CMK (cell line): ENCODE data around the gene DUSP28.
"Not testable (repeated sequence)": the region's sequence is repeated elsewhere in the genome, so short reads cannot be mapped to it uniquely, and the experiment has no call there.

Experiments used
- DNase-seq: peaks from one replicate; pipeline ENCODE4 v3.0.0-alpha.2; 2010; ENCODE audit warnings: low read depth

DUSP28 gene

GRCh38 chr2:240527153-240527750, 32.9 kb upstream of the DUSP28 start:
- no peak for DNase-seq

- no peak for DNase-seq
Measured at GRCh38 chr2:240528406-240529040, 31.6 kb upstream of the DUSP28 start.

- no peak for DNase-seq
Measured at GRCh38 chr2:240529344-240529999, 30.7 kb upstream of the DUSP28 start.

GRCh38 chr2:240530181-240530580, 30.0 kb upstream of the DUSP28 start:
- no peak for DNase-seq

GRCh38 chr2:240531038-240531437, 29.1 kb upstream of the DUSP28 start:
- DNase-seq = no peak

GRCh38 chr2:240532031-240532775, 28.0 kb upstream of the DUSP28 start:
- no peak for DNase-seq

- no peak for DNase-seq
Measured at GRCh38 chr2:240538031-240538780, 22.0 kb upstream of the DUSP28 start.

- DNase-seq = not testable (repeated sequence)
Measured at GRCh38 chr2:240539101-240539500, 21.1 kb upstream of the DUSP28 start.

GRCh38 chr2:240539906-240540305, 20.3 kb upstream of the DUSP28 start:
- no peak for DNase-seq

GRCh38 chr2:240551288-240551687, 8.9 kb upstream of the DUSP28 start:
- DNase-seq = no peak

GRCh38 chr2:240551811-240552210, 8.3 kb upstream of the DUSP28 start:
- no peak for DNase-seq

- DNase-seq = no peak
Measured at GRCh38 chr2:240553956-240554480, 6.1 kb upstream of the DUSP28 start.

GRCh38 chr2:240554767-240555493, 5.2 kb upstream of the DUSP28 start:
- no peak for DNase-seq

GRCh38 chr2:240555541-240556250, 4.5 kb upstream of the DUSP28 start:
- DNase-seq = no peak

- DNase-seq = no peak
Measured at GRCh38 chr2:240556553-240557100, 3.5 kb upstream of the DUSP28 start.

- DNase-seq = no peak
Measured at GRCh38 chr2:240557101-240557751, 2.9 kb upstream of the DUSP28 start.

- DNase-seq = no peak
Measured at GRCh38 chr2:240557808-240558207, 2.3 kb upstream of the DUSP28 start, which contains the start of gene ANKMY1. ANKMY1 (minus strand) TSS chr2:240557988; CDS start chr2:240557335, 653 bp downstream.

- no peak for DNase-seq
Measured at GRCh38 chr2:240558236-240558761, 1.9 kb upstream of the DUSP28 start.

- no peak for DNase-seq
Measured at GRCh38 chr2:240559286-240559685, 871 bp upstream of the DUSP28 start.
